Panc1 (cell line): ENCODE results near the gene PCNX2. TPM values are rescaled to one million over a fixed set of nuclear protein-coding genes. Genes with fewer than 3 reads are reported as not detected.

ENCODE experiments used
- ATAC-seq: fragments of 200-7000 bp; cut with Tn5 transposase; 2 replicates; pipeline ENCODE4 v1.9.1; 2020; ENCODE audit warnings: mild to moderate bottlenecking, moderate library complexity
- BruUV-seq: library from RNA; stranded (reverse); fragments of 400-500 nt; replicated peaks from 2 replicates; lab custom pipeline; 2021; lab: Mats Ljungman, UMichigan
- CTCF ChIA-PET: fragments of 300-600 bp; sonication (Branson Sonifier 250); formaldehyde crosslinking; loops from one replicate; lab custom pipeline; 2022; ENCODE audit warnings: antibody characterized with exemption; lab: Charles Lee
- POLR2A ChIA-PET: fragments of 300-600 bp; sonication (Branson Sonifier 250); formaldehyde crosslinking; loops from one replicate; lab custom pipeline; 2022; ENCODE audit warnings: antibody characterized with exemption; lab: Charles Lee
- DNase-seq: peaks from one replicate; pipeline ENCODE4 v3.0.0-alpha.2; 2010; ENCODE audit warnings: low read depth, low spot score
- H3K27ac ChIP-seq: 2 replicates; pipeline ENCODE4 v1.5.1; 2011; ENCODE audit warnings: mild to moderate bottlenecking, low read length, inconsistent platforms
- H3K27me3 ChIP-seq: fragments of 200-500 bp; sonication (Bioruptor generic); 2 replicates; pipeline ENCODE4 v1.6.0; 2014; ENCODE audit warnings: low read length, inconsistent platforms; ENCODE audit not compliant: control insufficient read depth, insufficient read depth
- H3K36me3 ChIP-seq: fragments of 200-500 bp; sonication (Bioruptor generic); 2 replicates; pipeline ENCODE4 v1.5.1; 2014; ENCODE audit warnings: inconsistent platforms, mild to moderate bottlenecking, low read length, moderate library complexity; ENCODE audit not compliant: control insufficient read depth, insufficient read depth
- H3K4me1 ChIP-seq: 2 replicates; pipeline ENCODE4 v1.5.1; 2011; ENCODE audit warnings: inconsistent platforms, mild to moderate bottlenecking, low read length, moderate library complexity; ENCODE audit not compliant: control insufficient read depth, insufficient read depth
- H3K4me3 ChIP-seq, 2 experiments: 2 replicates each; pipeline ENCODE4 v1.5.1; 2011 to 2012; ENCODE audit warnings: low read depth in 2 of 2, low read length in 2 of 2, mild to moderate bottlenecking in 2 of 2, inconsistent platforms in 1 of 2, moderate library complexity in 1 of 2
- H3K9me3 ChIP-seq: fragments of 200-500 bp; sonication (Bioruptor generic); 2 replicates; pipeline ENCODE4 v1.5.1; 2014; ENCODE audit warnings: low read depth, mild to moderate bottlenecking, inconsistent platforms, low read length, moderate library complexity; ENCODE audit not compliant: control insufficient read depth, insufficient read depth
- POLR2AphosphoS5 ChIP-seq: IDR thresholded peaks from 2 replicates; pipeline ENCODE4 v1.6.1; 2012; ENCODE audit warnings: mild to moderate bottlenecking, low read depth, low read length, moderate library complexity
- SIN3A ChIP-seq: IDR thresholded peaks from 2 replicates; pipeline ENCODE4 v1.6.1; 2012; ENCODE audit warnings: low read depth, mild to moderate bottlenecking, low read length, moderate library complexity, borderline replicate concordance; ENCODE audit not compliant: insufficient read depth
- TCF7L2 ChIP-seq: IDR thresholded peaks from 2 replicates; pipeline ENCODE4 v1.6.1; 2011; ENCODE audit warnings: mild to moderate bottlenecking, low read depth, low read length, inconsistent platforms
- in situ Hi-C: cut with HindIII; loops from 2 replicates; pipeline ENCODE4 v1.10.0; 2016; ENCODE audit warnings: low sequenced_read_pairs, low pct_unique_long_range_greater_than_20kb
- intact Hi-C: fragments of 100-400 bp; cut with micrococcal nuclease; formaldehyde crosslinking; loops from one replicate; pipeline ENCODE4 v1.10.0; 2022; ENCODE audit not compliant: unreplicated experiment
- total RNA-seq: library from RNA; stranded (reverse); gene quantifications from one replicate; pipeline ENCODE4 v1.2.1, GENCODE V29; 2021; ENCODE audit not compliant: unreplicated experiment
- TF ChIP-seq, protein P1 (sequence below): fragments of 450-650 bp; IDR thresholded peaks from 2 replicates; pipeline ENCODE4 v1.5.1; 2017; ENCODE audit warnings: mild to moderate bottlenecking
- TF ChIP-seq, protein P2 (sequence below), 2 experiments: IDR thresholded peaks; 2 replicates each; pipeline ENCODE4 v1.6.1; 2011 to 2012; ENCODE audit warnings: low read depth in 2 of 2, control low read depth in 1 of 2, low read length in 1 of 2, mild to moderate bottlenecking in 1 of 2, moderate library complexity in 1 of 2; ENCODE audit not compliant: insufficient read depth in 1 of 2

Gene PCNX2
- total RNA-seq, 1 experiment from 2014 or later, result 2.6 TPM

DNA sequence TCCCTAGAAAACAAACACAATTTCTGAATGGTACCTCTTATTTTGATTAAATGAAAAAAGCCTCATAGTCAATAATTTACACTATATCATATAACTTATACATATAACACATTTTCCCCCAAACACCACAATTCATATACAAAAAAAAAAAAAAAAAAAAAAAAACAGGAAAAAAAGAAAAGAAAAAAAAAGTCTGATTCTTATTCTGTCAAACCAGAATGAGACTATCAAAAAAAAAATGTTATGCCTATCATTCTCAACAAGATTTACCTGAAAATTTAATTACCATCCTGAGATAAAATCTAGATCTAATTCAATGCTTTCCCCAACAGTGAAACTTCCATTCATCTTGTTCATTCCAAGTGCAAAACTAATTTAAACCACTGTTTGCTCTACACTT, 86.8 kb downstream of the PCNX2 start:
- H3K27me3 ChIP-seq, result no peaks in the 10 kb centered on the region
- ATAC-seq, result no peak
- POLR2A ChIA-PET, result no interaction called here

DNA sequence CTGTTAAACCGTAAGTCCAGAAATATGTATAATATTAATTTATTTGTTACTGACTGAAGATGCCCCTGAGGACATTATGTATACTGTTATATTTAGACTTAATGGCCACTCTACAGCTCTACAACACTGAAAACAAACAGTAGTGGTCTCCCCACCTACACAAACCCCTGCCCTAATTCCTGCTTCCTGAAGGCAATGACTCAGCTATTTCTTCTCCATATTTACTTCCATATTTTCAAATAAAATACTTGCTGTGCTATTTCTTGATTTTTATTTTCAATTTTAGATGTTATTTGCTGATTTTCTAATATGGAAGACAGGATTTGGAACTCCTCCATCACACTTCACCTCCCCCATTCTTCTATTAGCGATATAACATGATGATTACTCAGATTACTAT, 97.6 kb downstream of the PCNX2 start:
- BruUV-seq, result no TSS peak
- Histone ChIP-seq H3K4me1 (no peaks in the 10 kb centered on the region), H3K27me3 (no peaks in the 10 kb centered on the region), H3K36me3 (no peaks in the 10 kb centered on the region), H3K9me3 (peaks cover 23% of the 10 kb centered on the region; the same call in 1 of the 2 replicates), H3K27ac (no peak overlapping the region), H3K4me3 (no peak overlapping the region)
- TF ChIP-seq TCF7L2 (no peak), SIN3A (no peak), POLR2AphosphoS5 (no peak)
- TF ChIP-seq, protein P1, sequence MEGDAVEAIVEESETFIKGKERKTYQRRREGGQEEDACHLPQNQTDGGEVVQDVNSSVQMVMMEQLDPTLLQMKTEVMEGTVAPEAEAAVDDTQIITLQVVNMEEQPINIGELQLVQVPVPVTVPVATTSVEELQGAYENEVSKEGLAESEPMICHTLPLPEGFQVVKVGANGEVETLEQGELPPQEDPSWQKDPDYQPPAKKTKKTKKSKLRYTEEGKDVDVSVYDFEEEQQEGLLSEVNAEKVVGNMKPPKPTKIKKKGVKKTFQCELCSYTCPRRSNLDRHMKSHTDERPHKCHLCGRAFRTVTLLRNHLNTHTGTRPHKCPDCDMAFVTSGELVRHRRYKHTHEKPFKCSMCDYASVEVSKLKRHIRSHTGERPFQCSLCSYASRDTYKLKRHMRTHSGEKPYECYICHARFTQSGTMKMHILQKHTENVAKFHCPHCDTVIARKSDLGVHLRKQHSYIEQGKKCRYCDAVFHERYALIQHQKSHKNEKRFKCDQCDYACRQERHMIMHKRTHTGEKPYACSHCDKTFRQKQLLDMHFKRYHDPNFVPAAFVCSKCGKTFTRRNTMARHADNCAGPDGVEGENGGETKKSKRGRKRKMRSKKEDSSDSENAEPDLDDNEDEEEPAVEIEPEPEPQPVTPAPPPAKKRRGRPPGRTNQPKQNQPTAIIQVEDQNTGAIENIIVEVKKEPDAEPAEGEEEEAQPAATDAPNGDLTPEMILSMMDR, result no peak
- TF ChIP-seq, protein P2, sequence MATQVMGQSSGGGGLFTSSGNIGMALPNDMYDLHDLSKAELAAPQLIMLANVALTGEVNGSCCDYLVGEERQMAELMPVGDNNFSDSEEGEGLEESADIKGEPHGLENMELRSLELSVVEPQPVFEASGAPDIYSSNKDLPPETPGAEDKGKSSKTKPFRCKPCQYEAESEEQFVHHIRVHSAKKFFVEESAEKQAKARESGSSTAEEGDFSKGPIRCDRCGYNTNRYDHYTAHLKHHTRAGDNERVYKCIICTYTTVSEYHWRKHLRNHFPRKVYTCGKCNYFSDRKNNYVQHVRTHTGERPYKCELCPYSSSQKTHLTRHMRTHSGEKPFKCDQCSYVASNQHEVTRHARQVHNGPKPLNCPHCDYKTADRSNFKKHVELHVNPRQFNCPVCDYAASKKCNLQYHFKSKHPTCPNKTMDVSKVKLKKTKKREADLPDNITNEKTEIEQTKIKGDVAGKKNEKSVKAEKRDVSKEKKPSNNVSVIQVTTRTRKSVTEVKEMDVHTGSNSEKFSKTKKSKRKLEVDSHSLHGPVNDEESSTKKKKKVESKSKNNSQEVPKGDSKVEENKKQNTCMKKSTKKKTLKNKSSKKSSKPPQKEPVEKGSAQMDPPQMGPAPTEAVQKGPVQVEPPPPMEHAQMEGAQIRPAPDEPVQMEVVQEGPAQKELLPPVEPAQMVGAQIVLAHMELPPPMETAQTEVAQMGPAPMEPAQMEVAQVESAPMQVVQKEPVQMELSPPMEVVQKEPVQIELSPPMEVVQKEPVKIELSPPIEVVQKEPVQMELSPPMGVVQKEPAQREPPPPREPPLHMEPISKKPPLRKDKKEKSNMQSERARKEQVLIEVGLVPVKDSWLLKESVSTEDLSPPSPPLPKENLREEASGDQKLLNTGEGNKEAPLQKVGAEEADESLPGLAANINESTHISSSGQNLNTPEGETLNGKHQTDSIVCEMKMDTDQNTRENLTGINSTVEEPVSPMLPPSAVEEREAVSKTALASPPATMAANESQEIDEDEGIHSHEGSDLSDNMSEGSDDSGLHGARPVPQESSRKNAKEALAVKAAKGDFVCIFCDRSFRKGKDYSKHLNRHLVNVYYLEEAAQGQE (IDR thresholded peaks at IDR 0.05; ENCODE audit: insufficient read depth in 1 of 2, low read depth in 2 of 2, low read length in 1 of 2), result no peak
- in situ Hi-C loops, result no loop called here
- DNase-seq (no peak), ATAC-seq (no peak)
- ChIA-PET POLR2A (no interaction called here), CTCF (no interaction called here)
- intact Hi-C loops, result no loop called here

More for the DNA sequence above, 86.8 kb downstream of the PCNX2 start:
- in situ Hi-C loops (no loop called here), intact Hi-C loops (no loop called here)
- BruUV-seq, result no TSS peak
- Histone ChIP-seq H3K4me3 (no peak overlapping the region), H3K4me1 (no peaks in the 10 kb centered on the region), H3K27ac (no peak overlapping the region), H3K36me3 (no peaks in the 10 kb centered on the region), H3K9me3 (no peaks in the 10 kb centered on the region)
- TF ChIP-seq, protein P1, result no peak
- TF ChIP-seq TCF7L2 (no peak), SIN3A (no peak), POLR2AphosphoS5 (no peak)
- TF ChIP-seq, protein P2 (IDR thresholded peaks at IDR 0.05; ENCODE audit: insufficient read depth in 1 of 2, low read depth in 2 of 2, low read length in 1 of 2), result no peak
- CTCF ChIA-PET, result no interaction called here
- DNase-seq, result no peak
